Endothelial cell of umbilical vein (primary cell): ENCODE results near the gene PLXNA3. TPM values are rescaled to one million over a fixed set of nuclear protein-coding genes. Genes with fewer than 3 reads are reported as not detected.

Experiments used
- BruUV-seq: library from RNA; stranded (reverse); fragments of 400-500 nt; replicated peaks from 2 replicates; lab custom pipeline; 2021; lab: Mats Ljungman, UMichigan
- CTCF ChIA-PET: fragments of 300-600, 350-600 bp; sonication (Branson Sonifier 250); formaldehyde crosslinking; loops from one replicate; lab custom pipeline; 2021; ENCODE audit warnings: antibody characterized with exemption, inconsistent platforms; lab: Charles Lee
- POLR2A ChIA-PET: fragments of 300-600, 350-600 bp; sonication (Branson Sonifier 250); formaldehyde crosslinking; loops from one replicate; lab custom pipeline; 2021; ENCODE audit warnings: antibody characterized with exemption, inconsistent platforms; lab: Charles Lee
- DNase-seq: peaks from one replicate; pipeline ENCODE4 v3.0.0-alpha.2; 2011; ENCODE audit warnings: low read depth, low spot score
- FAIRE-seq: peaks from 2 replicates; lab custom pipeline; 2011; peaks lifted over from hg19 to GRCh38; lab: Jason Lieb, UNC
- H2AFZ ChIP-seq: 2 replicates; pipeline ENCODE4 v1.6.0; 2012; ENCODE audit warnings: low read depth, low read length, control low read depth, inconsistent platforms
- H3K27ac ChIP-seq: 2 replicates; pipeline ENCODE4 v1.5.1; 2011; ENCODE audit warnings: low read depth, mild to moderate bottlenecking, control low read depth, low read length, moderate library complexity; ENCODE audit not compliant: insufficient read depth
- H3K27me3 ChIP-seq, 2 experiments: 2 replicates each; pipeline versions ENCODE4 v1.6.0 to v1.6.1; 2011; ENCODE audit warnings: low read length in 2 of 2, mixed read lengths in 1 of 2; ENCODE audit not compliant: control insufficient read depth in 2 of 2, insufficient read depth in 2 of 2
- H3K36me3 ChIP-seq, 2 experiments: 2 replicates in 1 of 2; 3 replicates in 1 of 2; pipeline ENCODE4 v1.5.1; 2011; ENCODE audit warnings: low read length in 2 of 2, mild to moderate bottlenecking in 1 of 2, moderate library complexity in 1 of 2; ENCODE audit not compliant: control insufficient read depth in 2 of 2, insufficient read depth in 2 of 2; ENCODE audit errors: extremely low read depth in 1 of 2
- H3K4me1 ChIP-seq: 3 replicates; pipeline ENCODE4 v1.5.1; 2011; ENCODE audit warnings: mild to moderate bottlenecking, low read length; ENCODE audit not compliant: control insufficient read depth, insufficient read depth; ENCODE audit errors: extremely low read depth
- H3K4me2 ChIP-seq: 2 replicates; pipeline ENCODE4 v1.6.1; 2011; ENCODE audit warnings: low read length, control low read depth, mixed read lengths; ENCODE audit not compliant: insufficient read depth
- H3K4me3 ChIP-seq, 3 experiments: fragments of 200-600 bp in 1 of 3; sonication (generic), shearing (Covaris generic) in 1 of 3; replicated peaks in 1 of 3; 2 replicates each; pipeline ENCODE4 v1.5.1; 2011 to 2016; ENCODE audit warnings: control low read depth in 3 of 3, low read length in 3 of 3, mild to moderate bottlenecking in 2 of 3, inconsistent platforms in 1 of 3, low read depth in 1 of 3, moderate library complexity in 1 of 3; ENCODE audit not compliant: insufficient read depth in 1 of 3
- H3K79me2 ChIP-seq: 2 replicates; pipeline ENCODE4 v1.6.0; 2012; ENCODE audit warnings: low read length, inconsistent platforms; ENCODE audit not compliant: control insufficient read depth, insufficient read depth
- H3K9ac ChIP-seq: replicated peaks from 2 replicates; pipeline ENCODE3; 2011; ENCODE audit warnings: low read length, control low read depth; ENCODE audit not compliant: insufficient read depth; ENCODE audit errors: extremely low read depth
- H3K9me1 ChIP-seq: replicated peaks from 3 replicates; pipeline ENCODE4 v1.6.0; 2011; ENCODE audit warnings: mild to moderate bottlenecking, low read length; ENCODE audit not compliant: control insufficient read depth, insufficient read depth; ENCODE audit errors: extremely low read depth
- H3K9me3 ChIP-seq: replicated peaks from 2 replicates; pipeline ENCODE4 v1.5.1; 2012; ENCODE audit warnings: low read length, inconsistent platforms; ENCODE audit not compliant: control insufficient read depth, insufficient read depth
- H4K20me1 ChIP-seq: replicated peaks from 2 replicates; pipeline ENCODE3; 2011; ENCODE audit warnings: mild to moderate bottlenecking, low read length; ENCODE audit not compliant: control insufficient read depth, insufficient read depth; ENCODE audit errors: extremely low read depth
- EZH2 ChIP-seq: IDR thresholded peaks from 2 replicates; pipeline ENCODE4 v1.6.1; 2012; ENCODE audit warnings: borderline replicate concordance, low read depth, mild to moderate bottlenecking, moderate library complexity, low read length, inconsistent platforms; ENCODE audit not compliant: severe bottlenecking
- FOS ChIP-seq: IDR thresholded peaks from 2 replicates; pipeline ENCODE4 v1.6.1; 2011; ENCODE audit warnings: mild to moderate bottlenecking, low read length, moderate library complexity, borderline replicate concordance; ENCODE audit not compliant: insufficient read depth
- GATA2 ChIP-seq: IDR thresholded peaks from 2 replicates; pipeline ENCODE4 v1.7.0; 2011; ENCODE audit warnings: low read depth, mild to moderate bottlenecking, moderate library complexity, mixed read lengths, low read length; ENCODE audit not compliant: insufficient read length, insufficient read depth
- JUN ChIP-seq: IDR thresholded peaks from 2 replicates; pipeline ENCODE4 v1.6.1; 2011; ENCODE audit warnings: borderline replicate concordance, low read depth; ENCODE audit not compliant: insufficient read length, insufficient read depth
- MYC ChIP-seq: IDR thresholded peaks from one replicate; pipeline ENCODE4 v1.6.1; 2011; ENCODE audit warnings: mild to moderate bottlenecking, low read depth, low read length
- POLR2A ChIP-seq: IDR thresholded peaks from 2 replicates; pipeline ENCODE4 v1.6.1; 2012; ENCODE audit warnings: low read depth, mild to moderate bottlenecking, control low read depth, low read length
- POLR2AphosphoS5 ChIP-seq: IDR thresholded peaks from 2 replicates; pipeline ENCODE4 v1.6.1; 2012; ENCODE audit warnings: low read depth, mild to moderate bottlenecking, control low read depth, low read length, moderate library complexity; ENCODE audit not compliant: insufficient read depth
- dilution Hi-C: fragments of 300-500 bp; cut with MboI; formaldehyde crosslinking; loops from one replicate; pipeline ENCODE4 v1.15.0; 2019; ENCODE audit warnings: low sequenced_read_pairs; ENCODE audit not compliant: extremely low pct_ligation_motif_present
- intact Hi-C: fragments of 100-400 bp; cut with micrococcal nuclease; formaldehyde crosslinking; loops from one replicate; pipeline ENCODE4 v1.10.0; 2022
- polyA plus RNA-seq, 4 experiments: library from polyadenylated mRNA; depleted of rRNA in 3 of 4; stranded (reverse) in 3 of 4; unstranded in 1 of 4; fragments of >200 nt; gene quantifications; 2 replicates each; pipeline versions ENCODE4 v1.2.1 to v1.2.3, GENCODE V29; 2011 to 2012; ENCODE audit warnings: missing spikeins in 1 of 4
- total RNA-seq: library from RNA; stranded (reverse); gene quantifications from 2 replicates; pipeline ENCODE4 v1.2.3, GENCODE V29; 2021
- TF ChIP-seq, protein P1 (sequence below), 2 donors: IDR thresholded peaks; 1 replicate in 1 of 2; 2 replicates in 1 of 2; pipeline ENCODE4 v1.5.1; 2011; ENCODE audit warnings: low read length in 2 of 2, mild to moderate bottlenecking in 2 of 2, moderate library complexity in 2 of 2, control low read depth in 1 of 2, inconsistent platforms in 1 of 2, low read depth in 1 of 2; ENCODE audit not compliant: insufficient read depth in 1 of 2; ENCODE audit errors: extremely low read depth in 1 of 2
- TF ChIP-seq, protein P2 (sequence below): IDR thresholded peaks from 2 replicates; pipeline ENCODE4 v1.6.1; 2011; ENCODE audit not compliant: insufficient read depth, insufficient read length

The PLXNA3 gene
- total and polyA plus RNA-seq, 2 donors (not counting 3 experiments of a cell fraction or from before 2014, with no cell fraction given), result 56.8 to 58.6 TPM

DNA sequence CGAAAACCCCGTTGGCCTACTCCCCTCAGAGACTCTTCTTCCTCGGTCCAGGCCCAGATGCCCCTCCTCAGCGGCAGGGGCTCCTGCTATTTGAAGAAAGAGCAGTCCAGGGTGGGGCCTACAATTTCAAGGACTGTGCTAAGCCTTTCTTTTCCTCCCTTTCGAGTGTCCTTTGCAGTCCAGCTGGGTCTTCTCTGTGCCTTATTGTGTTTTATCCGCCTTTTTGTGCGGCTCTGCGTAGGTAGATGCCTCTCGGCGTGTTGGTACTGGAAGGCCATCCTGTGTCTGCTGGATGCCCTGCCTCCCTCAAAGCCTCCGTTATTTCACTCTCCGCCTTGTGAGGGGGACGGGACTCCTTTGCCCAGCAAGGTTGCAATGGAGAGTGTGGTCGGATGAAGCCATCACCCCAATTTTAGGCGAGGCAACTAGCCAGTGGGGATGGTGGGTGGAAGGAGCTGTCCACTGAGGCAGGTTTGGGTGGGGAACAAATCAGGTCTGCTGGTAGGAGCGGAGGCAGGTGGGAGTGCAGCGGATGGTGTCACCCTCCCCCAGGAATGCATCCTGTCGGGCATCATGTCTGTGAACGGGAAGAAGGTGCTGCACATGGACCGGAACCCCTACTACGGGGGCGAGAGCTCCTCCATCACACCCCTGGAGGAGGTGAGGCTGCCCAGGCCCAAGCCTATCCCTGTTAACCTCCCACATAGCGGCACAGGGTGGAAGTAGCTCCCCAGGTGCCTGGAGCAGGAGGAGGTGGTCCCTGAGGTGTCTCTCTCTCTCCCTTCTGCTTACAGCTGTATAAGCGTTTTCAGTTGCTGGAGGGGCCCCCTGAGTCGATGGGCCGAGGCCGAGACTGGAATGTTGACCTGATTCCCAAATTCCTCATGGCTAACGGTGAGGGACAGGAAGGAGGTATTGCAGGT is 19.8 kb upstream of the PLXNA3 start:
- dilution Hi-C loops (no loop called here), intact Hi-C loops (no loop called here)
- H2AFZ ChIP-seq, result no peak overlapping the region
- no peaks in the 10 kb centered on the region for H3K9me1 ChIP-seq
- no peaks in the 10 kb centered on the region for H3K27me3 ChIP-seq
- H3K9ac ChIP-seq, result peak overlapping the region; percentile 59
- H3K4me1 ChIP-seq, result peaks cover 7% of the 10 kb centered on the region
- DNase-seq (no peak), FAIRE-seq (peak; percentile 28)
- H4K20me1 ChIP-seq, result no peaks in the 10 kb centered on the region
- peaks cover 4 to 37% of the 10 kb centered on the region in 2 experiments for H3K36me3 ChIP-seq
- peak overlapping the region; percentile 75 for H3K4me2 ChIP-seq
- no peak overlapping the region for H3K27ac ChIP-seq
- TF ChIP-seq JUN (no peak), GATA2 (no peak), EZH2 (no peak), POLR2A (no peak), FOS (no peak), MYC (no peak), POLR2AphosphoS5 (no peak)
- TF ChIP-seq, protein P1, sequence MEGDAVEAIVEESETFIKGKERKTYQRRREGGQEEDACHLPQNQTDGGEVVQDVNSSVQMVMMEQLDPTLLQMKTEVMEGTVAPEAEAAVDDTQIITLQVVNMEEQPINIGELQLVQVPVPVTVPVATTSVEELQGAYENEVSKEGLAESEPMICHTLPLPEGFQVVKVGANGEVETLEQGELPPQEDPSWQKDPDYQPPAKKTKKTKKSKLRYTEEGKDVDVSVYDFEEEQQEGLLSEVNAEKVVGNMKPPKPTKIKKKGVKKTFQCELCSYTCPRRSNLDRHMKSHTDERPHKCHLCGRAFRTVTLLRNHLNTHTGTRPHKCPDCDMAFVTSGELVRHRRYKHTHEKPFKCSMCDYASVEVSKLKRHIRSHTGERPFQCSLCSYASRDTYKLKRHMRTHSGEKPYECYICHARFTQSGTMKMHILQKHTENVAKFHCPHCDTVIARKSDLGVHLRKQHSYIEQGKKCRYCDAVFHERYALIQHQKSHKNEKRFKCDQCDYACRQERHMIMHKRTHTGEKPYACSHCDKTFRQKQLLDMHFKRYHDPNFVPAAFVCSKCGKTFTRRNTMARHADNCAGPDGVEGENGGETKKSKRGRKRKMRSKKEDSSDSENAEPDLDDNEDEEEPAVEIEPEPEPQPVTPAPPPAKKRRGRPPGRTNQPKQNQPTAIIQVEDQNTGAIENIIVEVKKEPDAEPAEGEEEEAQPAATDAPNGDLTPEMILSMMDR (IDR thresholded peaks at IDR 0.05; ENCODE audit: extremely low read depth in 1 of 2, insufficient read depth in 1 of 2, low read depth in 1 of 2, low read length in 2 of 2), result no peak
- TF ChIP-seq, protein P2, sequence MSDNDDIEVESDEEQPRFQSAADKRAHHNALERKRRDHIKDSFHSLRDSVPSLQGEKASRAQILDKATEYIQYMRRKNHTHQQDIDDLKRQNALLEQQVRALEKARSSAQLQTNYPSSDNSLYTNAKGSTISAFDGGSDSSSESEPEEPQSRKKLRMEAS, result no peak
- TSS peak; percentile 10 for BruUV-seq
- H3K9me3 ChIP-seq, result no peaks in the 10 kb centered on the region
- H3K4me3 ChIP-seq, result peak overlapping the region; percentile 47 to 94 (median 75)
- CTCF ChIA-PET, result interaction anchor here (0.7 kb wide), 1 partner anchor 89 kb away, joined by 3 read pairs; no protein-coding TSS in a partner anchor
- POLR2A ChIA-PET, result interaction anchor here (0.6 kb wide), 1 partner anchor 38 kb away, joined by 3 read pairs; no protein-coding TSS in a partner anchor
- H3K79me2 ChIP-seq, result peaks cover 41% of the 10 kb centered on the region
